HepG2 (cell line): ENCODE measurements around the gene OPA3. TPM values are rescaled to one million over a fixed set of nuclear protein-coding genes. Genes with fewer than 3 reads are reported as not detected.
A peak's percentile ranks its signal among the peaks of the same experiment; 100 is the strongest.

Experiments
- CEBPB ChIP-seq: IDR thresholded peaks from 2 replicates; pipeline ENCODE4 v1.6.1; 2011; ENCODE audit warnings: low read depth, low read length, improper control_type of control experiment, borderline replicate concordance
- ELF3 ChIP-seq: IDR thresholded peaks from 2 replicates; pipeline ENCODE4 v1.6.1; 2016; ENCODE audit warnings: missing genetic modification reagents, missing compliant biosample characterization
- HDAC2 ChIP-seq: sonication (generic); formaldehyde crosslinking; IDR thresholded peaks from 2 replicates; pipeline ENCODE4 v1.4.0; 2020; ENCODE audit warnings: missing genetic modification reagents
- HIC2 ChIP-seq: sonication (generic); formaldehyde crosslinking; IDR thresholded peaks from 2 replicates; pipeline ENCODE4 v1.9.0; 2022; ENCODE audit warnings: low read depth, missing genetic modification reagents
- IRF9 ChIP-seq: sonication (generic); formaldehyde crosslinking; IDR thresholded peaks from 2 replicates; pipeline ENCODE4 v1.8.0; 2022; ENCODE audit warnings: missing genetic modification reagents, mild to moderate bottlenecking, borderline replicate concordance
- ZBTB8A ChIP-seq: sonication (generic); formaldehyde crosslinking; IDR thresholded peaks from 2 replicates; pipeline ENCODE4 v1.4.0; 2020; ENCODE audit warnings: mild to moderate bottlenecking, low read depth, missing genetic modification reagents, borderline replicate concordance
- ZC3H13 ChIP-seq: sonication (generic); formaldehyde crosslinking; IDR thresholded peaks from 2 replicates; pipeline ENCODE4 v1.8.1; 2023; ENCODE audit warnings: mild to moderate bottlenecking, missing genetic modification reagents, moderate library complexity
- ZC3H4 ChIP-seq: sonication (generic); formaldehyde crosslinking; IDR thresholded peaks from 2 replicates; pipeline ENCODE4 v1.4.0; 2020; ENCODE audit warnings: missing genetic modification reagents, borderline replicate concordance
- ZNF10 ChIP-seq: sonication (generic); formaldehyde crosslinking; IDR thresholded peaks from 2 replicates; pipeline ENCODE4 v1.4.0; 2020; ENCODE audit warnings: mild to moderate bottlenecking, low read depth, missing genetic modification reagents, borderline replicate concordance
- ZNF550 ChIP-seq: sonication (generic); formaldehyde crosslinking; IDR thresholded peaks from 2 replicates; pipeline ENCODE4 v1.4.0; 2020; ENCODE audit warnings: mild to moderate bottlenecking, missing genetic modification reagents, borderline replicate concordance
- ZNF563 ChIP-seq: sonication (generic); formaldehyde crosslinking; IDR thresholded peaks from 2 replicates; pipeline ENCODE4 v1.8.0; 2022; ENCODE audit warnings: mild to moderate bottlenecking, moderate library complexity, missing genetic modification reagents
- ZNF703 ChIP-seq: sonication (generic); formaldehyde crosslinking; IDR thresholded peaks from 2 replicates; pipeline ENCODE4 v1.5.1; 2020; ENCODE audit warnings: missing genetic modification reagents, mild to moderate bottlenecking, moderate library complexity, borderline replicate concordance
- polyA plus RNA-seq, 8 experiments: library from polyadenylated mRNA; depleted of rRNA in 3 of 8; stranded (reverse) in 7 of 8; unstranded in 1 of 8; fragments of >200 nt; fragmentation: Illumina TruSeq in 4 of 8; extraction: Trizol in 4 of 8; gene quantifications; 2 replicates each; pipeline versions ENCODE4 v1.2.1 to v1.2.3, GENCODE V29; 2011 to 2016; ENCODE audit warnings: low read depth in 4 of 8, missing spikeins in 1 of 8, mixed read lengths in 1 of 8; ENCODE audit not compliant: insufficient read depth in 1 of 8
- total RNA-seq, 5 experiments: library from RNA; depleted of rRNA; stranded (reverse); fragments of >200 nt; fragmentation: Illumina TruSeq; extraction: Trizol; gene quantifications; 2 replicates each; pipeline ENCODE4 v1.2.3, GENCODE V29; 2016; ENCODE audit warnings: low read depth in 1 of 5
- TF ChIP-seq, protein P1 (sequence below): sonication (generic); formaldehyde crosslinking; IDR thresholded peaks from 2 replicates; pipeline ENCODE4 v1.4.0; 2020; ENCODE audit warnings: missing genetic modification reagents, mild to moderate bottlenecking, borderline replicate concordance
- TF ChIP-seq, protein P2 (sequence below): sonication (generic); formaldehyde crosslinking; IDR thresholded peaks from 2 replicates; pipeline ENCODE4 v1.9.0; 2021; ENCODE audit warnings: missing genetic modification reagents, borderline replicate concordance
- TF ChIP-seq, protein P3 (sequence below): sonication (generic); formaldehyde crosslinking; IDR thresholded peaks from 2 replicates; pipeline ENCODE4 v1.4.0; 2020; ENCODE audit warnings: missing genetic modification reagents
- TF ChIP-seq, protein P4 (sequence below): sonication (generic); formaldehyde crosslinking; IDR thresholded peaks from 2 replicates; pipeline ENCODE4 v1.8.1; 2023; ENCODE audit warnings: mild to moderate bottlenecking, missing genetic modification reagents

OPA3 gene
- total and polyA plus RNA-seq, 2 of the 13 experiments (the other 11 are each of a cell fraction or from before 2014, with no cell fraction given), result 8.3 to 17.7 TPM

GRCh38 chr19:45496349-45496953, 88.2 kb downstream of the OPA3 start (continued):
- TF ChIP-seq, protein P1, sequence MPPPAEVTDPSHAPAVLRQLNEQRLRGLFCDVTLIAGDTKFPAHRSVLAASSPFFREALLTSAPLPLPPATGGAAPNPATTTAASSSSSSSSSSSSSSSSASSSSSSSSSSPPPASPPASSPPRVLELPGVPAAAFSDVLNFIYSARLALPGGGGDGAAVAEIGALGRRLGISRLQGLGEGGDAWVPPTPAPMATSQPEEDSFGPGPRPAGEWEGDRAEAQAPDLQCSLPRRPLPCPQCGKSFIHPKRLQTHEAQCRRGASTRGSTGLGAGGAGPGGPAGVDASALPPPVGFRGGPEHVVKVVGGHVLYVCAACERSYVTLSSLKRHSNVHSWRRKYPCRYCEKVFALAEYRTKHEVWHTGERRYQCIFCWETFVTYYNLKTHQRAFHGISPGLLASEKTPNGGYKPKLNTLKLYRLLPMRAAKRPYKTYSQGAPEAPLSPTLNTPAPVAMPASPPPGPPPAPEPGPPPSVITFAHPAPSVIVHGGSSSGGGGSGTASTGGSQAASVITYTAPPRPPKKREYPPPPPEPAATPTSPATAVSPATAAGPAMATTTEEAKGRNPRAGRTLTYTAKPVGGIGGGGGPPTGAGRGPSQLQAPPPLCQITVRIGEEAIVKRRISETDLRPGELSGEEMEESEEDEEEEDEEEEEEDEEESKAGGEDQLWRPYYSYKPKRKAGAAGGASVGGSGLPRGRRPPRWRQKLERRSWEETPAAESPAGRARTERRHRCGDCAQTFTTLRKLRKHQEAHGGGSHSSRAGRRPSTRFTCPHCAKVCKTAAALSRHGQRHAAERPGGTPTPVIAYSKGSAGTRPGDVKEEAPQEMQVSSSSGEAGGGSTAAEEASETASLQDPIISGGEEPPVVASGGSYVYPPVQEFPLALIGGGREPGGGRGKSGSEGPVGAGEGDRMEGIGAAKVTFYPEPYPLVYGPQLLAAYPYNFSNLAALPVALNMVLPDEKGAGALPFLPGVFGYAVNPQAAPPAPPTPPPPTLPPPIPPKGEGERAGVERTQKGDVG (CRISPR knock-in tag), result no peak
- TF ChIP-seq CEBPB (no peak), ZC3H13 (CRISPR knock-in tag) (0 out of 2 replicates have a peak, but pooled peaks have one; percentile 42), ELF3 (CRISPR knock-in tag) (peak; percentile 58; the same call in 1 of the 2 replicates), ZNF550 (CRISPR knock-in tag) (no peak), ZBTB8A (CRISPR knock-in tag) (no peak), ZNF703 (CRISPR knock-in tag) (no peak), IRF9 (CRISPR knock-in tag) (no peak), HDAC2 (CRISPR knock-in tag) (peak; percentile 62; the same call in 1 of the 2 replicates), ZNF563 (CRISPR knock-in tag) (peak; percentile 88; the same call in 1 of the 2 replicates), ZC3H4 (no peak), HIC2 (CRISPR knock-in tag) (0 out of 2 replicates have a peak, but pooled peaks have one; percentile 19), ZNF10 (CRISPR knock-in tag) (no peak)
- TF ChIP-seq, protein P2, sequence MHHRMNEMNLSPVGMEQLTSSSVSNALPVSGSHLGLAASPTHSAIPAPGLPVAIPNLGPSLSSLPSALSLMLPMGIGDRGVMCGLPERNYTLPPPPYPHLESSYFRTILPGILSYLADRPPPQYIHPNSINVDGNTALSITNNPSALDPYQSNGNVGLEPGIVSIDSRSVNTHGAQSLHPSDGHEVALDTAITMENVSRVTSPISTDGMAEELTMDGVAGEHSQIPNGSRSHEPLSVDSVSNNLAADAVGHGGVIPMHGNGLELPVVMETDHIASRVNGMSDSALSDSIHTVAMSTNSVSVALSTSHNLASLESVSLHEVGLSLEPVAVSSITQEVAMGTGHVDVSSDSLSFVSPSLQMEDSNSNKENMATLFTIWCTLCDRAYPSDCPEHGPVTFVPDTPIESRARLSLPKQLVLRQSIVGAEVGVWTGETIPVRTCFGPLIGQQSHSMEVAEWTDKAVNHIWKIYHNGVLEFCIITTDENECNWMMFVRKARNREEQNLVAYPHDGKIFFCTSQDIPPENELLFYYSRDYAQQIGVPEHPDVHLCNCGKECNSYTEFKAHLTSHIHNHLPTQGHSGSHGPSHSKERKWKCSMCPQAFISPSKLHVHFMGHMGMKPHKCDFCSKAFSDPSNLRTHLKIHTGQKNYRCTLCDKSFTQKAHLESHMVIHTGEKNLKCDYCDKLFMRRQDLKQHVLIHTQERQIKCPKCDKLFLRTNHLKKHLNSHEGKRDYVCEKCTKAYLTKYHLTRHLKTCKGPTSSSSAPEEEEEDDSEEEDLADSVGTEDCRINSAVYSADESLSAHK (CRISPR knock-in tag), result 0 out of 2 replicates have a peak, but pooled peaks have one; percentile 55
- TF ChIP-seq, protein P3, sequence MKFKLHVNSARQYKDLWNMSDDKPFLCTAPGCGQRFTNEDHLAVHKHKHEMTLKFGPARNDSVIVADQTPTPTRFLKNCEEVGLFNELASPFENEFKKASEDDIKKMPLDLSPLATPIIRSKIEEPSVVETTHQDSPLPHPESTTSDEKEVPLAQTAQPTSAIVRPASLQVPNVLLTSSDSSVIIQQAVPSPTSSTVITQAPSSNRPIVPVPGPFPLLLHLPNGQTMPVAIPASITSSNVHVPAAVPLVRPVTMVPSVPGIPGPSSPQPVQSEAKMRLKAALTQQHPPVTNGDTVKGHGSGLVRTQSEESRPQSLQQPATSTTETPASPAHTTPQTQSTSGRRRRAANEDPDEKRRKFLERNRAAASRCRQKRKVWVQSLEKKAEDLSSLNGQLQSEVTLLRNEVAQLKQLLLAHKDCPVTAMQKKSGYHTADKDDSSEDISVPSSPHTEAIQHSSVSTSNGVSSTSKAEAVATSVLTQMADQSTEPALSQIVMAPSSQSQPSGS (CRISPR knock-in tag), result peak; percentile 36; the same call in 1 of the 2 replicates
- TF ChIP-seq, protein P4, sequence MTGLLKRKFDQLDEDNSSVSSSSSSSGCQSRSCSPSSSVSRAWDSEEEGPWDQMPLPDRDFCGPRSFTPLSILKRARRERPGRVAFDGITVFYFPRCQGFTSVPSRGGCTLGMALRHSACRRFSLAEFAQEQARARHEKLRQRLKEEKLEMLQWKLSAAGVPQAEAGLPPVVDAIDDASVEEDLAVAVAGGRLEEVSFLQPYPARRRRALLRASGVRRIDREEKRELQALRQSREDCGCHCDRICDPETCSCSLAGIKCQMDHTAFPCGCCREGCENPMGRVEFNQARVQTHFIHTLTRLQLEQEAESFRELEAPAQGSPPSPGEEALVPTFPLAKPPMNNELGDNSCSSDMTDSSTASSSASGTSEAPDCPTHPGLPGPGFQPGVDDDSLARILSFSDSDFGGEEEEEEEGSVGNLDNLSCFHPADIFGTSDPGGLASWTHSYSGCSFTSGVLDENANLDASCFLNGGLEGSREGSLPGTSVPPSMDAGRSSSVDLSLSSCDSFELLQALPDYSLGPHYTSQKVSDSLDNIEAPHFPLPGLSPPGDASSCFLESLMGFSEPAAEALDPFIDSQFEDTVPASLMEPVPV (CRISPR knock-in tag), result no peak
